GM21423 (cell line): ENCODE data around the gene STOM.

Source experiments
- ATAC-seq: cut with Tn5 transposase; IDR thresholded peaks from one replicate; pipeline ENCODE4 v1.9.1; 2021; ENCODE audit warnings: mild to moderate bottlenecking, moderate library complexity; ENCODE audit not compliant: unreplicated experiment

The STOM gene

DNA sequence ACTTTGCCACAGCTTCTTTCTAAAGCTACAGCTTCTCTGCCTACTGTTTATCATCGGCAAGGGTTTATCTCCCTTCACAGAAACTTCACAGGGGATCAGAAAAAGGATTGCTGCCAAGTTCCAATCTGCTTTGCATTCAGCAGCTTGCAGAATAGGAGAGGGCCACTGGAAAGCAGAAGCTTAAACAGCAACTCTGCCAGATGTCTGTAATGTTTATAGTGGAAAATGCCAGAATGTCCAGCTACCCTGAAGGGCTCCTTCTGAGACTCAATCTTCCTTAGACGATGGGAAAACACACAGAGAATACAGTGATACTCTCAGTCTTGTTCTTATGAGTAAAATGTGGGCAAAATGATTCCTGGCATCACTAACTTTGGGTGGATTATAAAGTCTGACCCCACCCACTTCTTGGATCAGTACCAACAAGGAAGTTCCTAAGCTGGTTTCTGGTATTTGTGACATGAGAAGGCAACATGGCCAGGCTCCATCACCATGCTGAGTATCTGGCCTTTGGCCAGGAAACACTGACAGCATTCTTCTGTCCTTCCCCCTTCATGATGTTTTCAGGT is 19.0 kb downstream of the STOM start:
- no peak for ATAC-seq

DNA sequence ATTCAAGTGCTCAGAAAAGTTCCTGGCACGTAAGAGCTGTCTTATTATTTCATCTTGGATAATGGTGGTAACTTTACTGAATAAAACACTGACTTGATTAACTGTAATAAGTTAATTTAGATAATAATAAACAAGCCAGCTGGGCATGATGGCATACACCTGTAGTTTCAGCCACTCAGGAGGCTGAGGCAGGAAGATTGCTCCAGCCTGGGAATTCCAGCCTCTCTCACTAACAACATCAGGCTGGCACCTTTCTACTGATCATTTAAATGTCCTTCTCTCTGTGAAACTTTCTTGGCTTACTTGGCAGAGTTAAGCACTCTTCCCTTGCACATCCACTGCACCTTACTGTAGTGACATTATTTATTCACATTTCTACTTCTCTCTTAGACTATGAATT is 20.0 kb downstream of the STOM start:
- no peak for ATAC-seq

DNA sequence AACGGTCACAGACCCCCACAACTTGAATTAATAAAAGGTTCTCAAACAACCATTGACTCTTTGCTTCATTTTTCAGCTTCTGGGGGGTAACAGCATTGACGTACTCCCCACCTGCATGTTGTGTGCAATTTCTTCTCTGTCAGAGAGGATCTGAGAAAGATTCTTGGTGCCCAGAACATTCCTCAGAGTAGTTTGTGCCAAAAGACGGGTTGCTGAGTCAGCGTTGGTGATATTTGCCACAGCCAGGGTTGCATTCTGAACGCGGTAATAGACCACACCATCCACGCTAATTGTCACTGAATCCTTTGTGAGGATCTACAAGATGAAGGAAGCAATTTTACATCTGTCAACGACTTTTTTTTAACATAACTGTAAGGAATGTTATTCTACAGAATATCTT is 21.0 kb downstream of the STOM start:
- no peak for ATAC-seq

DNA sequence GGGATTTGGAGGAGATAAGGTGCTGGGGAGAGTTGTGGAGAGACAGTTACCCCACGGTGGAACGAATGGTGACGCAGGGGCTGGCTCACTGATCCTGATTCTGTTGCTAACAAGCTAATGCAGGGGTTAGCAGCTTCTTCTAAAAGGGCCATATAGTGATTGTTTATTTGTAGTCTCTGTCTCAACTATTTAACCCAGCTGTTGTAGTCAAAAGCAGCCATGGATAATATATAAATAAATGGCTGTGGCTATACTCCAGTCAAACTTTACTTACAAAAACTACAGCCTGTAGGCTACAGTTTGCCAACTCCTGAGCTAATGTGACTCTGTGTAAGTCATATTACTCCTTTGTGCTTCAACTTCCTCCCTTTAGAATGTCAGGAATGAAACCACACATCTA is 21.8 kb downstream of the STOM start:
- no peak for ATAC-seq

- ATAC-seq: no peak
These were observed 25.0 kb downstream of the STOM start for GRCh38 chr9:121345070-121345469.

DNA sequence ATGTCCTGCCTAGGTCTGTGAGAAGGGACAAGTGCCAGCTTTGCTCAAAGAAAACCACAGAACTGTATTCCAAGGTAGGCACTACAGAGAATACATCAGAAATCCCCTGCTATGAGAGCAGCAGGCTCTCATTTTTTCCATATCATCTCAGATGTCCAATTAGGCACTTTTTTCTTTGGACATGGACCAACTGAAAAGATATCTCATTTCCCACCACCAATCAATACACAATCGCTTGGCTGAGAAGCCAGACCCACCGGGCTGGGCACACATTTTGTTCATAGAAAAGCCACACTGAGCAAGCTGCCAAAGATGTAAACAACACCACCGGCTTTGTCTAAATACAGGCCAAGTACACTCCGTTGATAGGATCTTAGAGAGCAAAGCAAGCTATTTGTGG is 25.9 kb downstream of the STOM start:
- ATAC-seq: no peak

DNA sequence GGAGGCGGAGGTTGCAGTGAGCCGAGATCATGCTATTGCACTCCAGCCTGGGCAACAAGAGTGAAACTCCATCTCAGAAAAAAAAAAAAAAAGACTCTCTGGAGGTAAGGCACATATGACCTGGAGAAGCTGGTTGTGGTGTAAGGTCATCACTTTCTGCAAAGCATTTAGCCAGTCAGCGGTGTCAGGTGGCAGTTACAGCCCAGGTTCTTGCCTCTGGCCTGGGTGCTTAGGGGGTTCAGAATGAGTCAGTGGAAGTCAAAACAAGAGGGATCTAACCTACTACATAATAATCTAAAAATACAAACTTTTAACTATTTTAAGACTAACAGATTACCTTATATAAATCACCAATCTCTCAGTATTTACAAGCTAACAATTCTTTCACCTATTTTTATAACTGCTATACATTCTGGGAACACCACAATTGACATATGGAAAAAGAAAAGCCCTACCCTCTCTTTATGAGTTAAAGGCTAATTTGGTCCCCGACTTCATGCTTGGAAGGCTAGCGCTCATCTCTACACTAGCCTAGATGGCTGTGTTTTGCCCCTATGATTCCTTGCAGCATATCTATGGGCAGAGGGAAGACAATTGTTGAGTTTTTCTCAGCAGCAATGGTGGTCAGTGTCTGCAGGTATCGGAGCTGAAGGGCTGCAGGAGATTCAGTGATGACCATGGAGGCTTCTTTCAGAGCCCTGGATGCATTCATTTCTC is 29.2 kb downstream of the STOM start:
- no peak for ATAC-seq

GRCh38 chr9:121339437-121339836 is 30.6 kb downstream of the STOM start:
- no peak for ATAC-seq

GRCh38 chr9:121336665-121337064 is 33.4 kb downstream of the STOM start:
- ATAC-seq: no peak

- ATAC-seq: no peak
These were observed 35.9 kb downstream of the STOM start for GRCh38 chr9:121333950-121334773.

GRCh38 chr9:121331992-121332685 is 37.9 kb downstream of the STOM start:
- ATAC-seq: no peak

GRCh38 chr9:121331549-121331948 is 38.5 kb downstream of the STOM start:
- no peak for ATAC-seq

- no peak for ATAC-seq
These were observed 41.0 kb downstream of the STOM start for GRCh38 chr9:121328876-121329681.

GRCh38 chr9:121328476-121328875 is 41.6 kb downstream of the STOM start:
- ATAC-seq: no peak

DNA sequence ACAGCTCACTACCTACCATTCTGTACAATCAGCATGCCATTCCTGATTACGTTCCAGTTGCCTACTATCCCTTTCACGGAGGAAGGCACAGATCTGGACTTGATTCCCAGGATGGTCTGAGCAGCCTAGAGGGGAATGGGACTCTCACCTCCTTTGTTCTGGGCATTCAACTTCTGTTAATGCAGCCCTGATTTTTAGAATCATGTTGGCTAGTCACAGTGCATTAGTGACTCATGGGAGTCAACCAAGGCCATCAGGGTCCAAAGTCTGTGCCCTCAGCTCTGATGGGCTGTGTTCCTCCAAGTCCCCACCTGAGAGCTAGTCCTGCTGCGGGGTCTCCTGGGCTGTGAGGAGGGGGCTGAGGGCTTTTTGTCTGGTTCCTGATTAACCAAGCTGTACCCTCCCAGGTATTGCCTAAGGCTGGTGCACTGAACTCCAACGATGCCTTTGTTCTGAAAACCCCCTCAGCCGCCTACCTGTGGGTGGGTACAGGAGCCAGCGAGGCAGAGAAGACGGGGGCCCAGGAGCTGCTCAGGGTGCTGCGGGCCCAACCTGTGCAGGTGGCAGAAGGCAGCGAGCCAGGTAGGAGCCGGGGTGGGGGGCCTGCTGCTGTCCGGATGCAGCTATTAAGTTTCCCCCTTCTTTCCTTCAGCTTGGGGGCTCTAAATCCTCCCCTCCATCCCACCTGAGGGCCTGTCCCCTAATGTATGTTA is 43.0 kb downstream of the STOM start:
- no peak for ATAC-seq

- no peak for ATAC-seq
These were observed 43.8 kb downstream of the STOM start for GRCh38 chr9:121326130-121326838.

DNA sequence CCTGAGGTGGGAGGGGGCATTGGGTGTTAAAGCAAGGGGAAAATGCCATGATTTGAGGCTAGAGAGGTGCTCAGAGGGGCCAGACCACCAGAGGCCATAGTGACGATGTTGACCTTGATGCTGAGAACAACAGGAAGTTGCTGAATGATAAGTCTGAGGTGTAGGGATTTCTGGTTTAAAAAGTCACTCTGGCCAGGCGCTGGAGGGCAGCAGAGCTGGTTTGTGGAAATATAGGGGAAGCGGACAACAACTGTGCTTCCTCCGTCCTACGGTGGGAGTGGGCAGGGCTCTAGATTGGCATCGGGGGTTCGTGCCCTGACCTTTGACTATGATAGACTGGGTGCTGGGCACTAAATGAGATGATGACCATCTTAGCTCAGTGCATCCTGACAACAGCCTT is 44.7 kb downstream of the STOM start:
- ATAC-seq: no peak

- no peak for ATAC-seq
These were observed 45.3 kb downstream of the STOM start for GRCh38 chr9:121324755-121325154.

GRCh38 chr9:121324316-121324715 is 45.7 kb downstream of the STOM start:
- no peak for ATAC-seq
